HCT116 (cell line): ENCODE measurements around the gene APAF1. TPM values are rescaled to one million over a fixed set of nuclear protein-coding genes. Genes with fewer than 3 reads are reported as not detected.

ENCODE experiments used
- ATAC-seq: fragments of 200-7000 bp; cut with Tn5 transposase; 2 replicates; pipeline ENCODE4 v1.9.1; 2020; ENCODE audit warnings: mild to moderate bottlenecking, moderate library complexity
- BruUV-seq: library from RNA; stranded (reverse); fragments of 400-500 nt; replicated peaks from 2 replicates; lab custom pipeline; 2021; lab: Mats Ljungman, UMichigan
- CTCF ChIA-PET: fragments of 300-600 bp; sonication (Branson Sonifier 250); formaldehyde crosslinking; loops from one replicate; lab custom pipeline; 2021; ENCODE audit warnings: antibody characterized with exemption; lab: Charles Lee
- POLR2A ChIA-PET: fragments of 300-600, 350-600 bp; sonication (Branson Sonifier 250); formaldehyde crosslinking; loops from one replicate; lab custom pipeline; 2021; ENCODE audit warnings: antibody characterized with exemption; lab: Charles Lee
- RAD21 ChIA-PET, 2 experiments: fragments of 300-600 bp; sonication (Branson Sonifier 250); formaldehyde crosslinking; loops; one replicate each; lab custom pipeline; 2023; ENCODE audit warnings: low total read pairs in 2 of 2; ENCODE audit not compliant: uncharacterized antibody in 2 of 2, unreplicated experiment in 2 of 2, low non-redundant PET in 1 of 2; lab: Charles Lee
- DNase-seq: peaks from one replicate; pipeline ENCODE4 v3.0.0-alpha.2; 2010; ENCODE audit warnings: low read depth, low spot score
- H2AFZ ChIP-seq: fragments of 200-600 bp; shearing (Covaris generic), sonication (generic); 2 replicates; pipeline ENCODE4 v1.6.1; 2017; ENCODE audit warnings: low read depth, mixed run types, mixed read lengths, antibody characterized with exemption, low read length; ENCODE audit not compliant: poor library complexity, severe bottlenecking
- H3K27ac ChIP-seq: 2 replicates; pipeline ENCODE4 v1.5.1; 2012; ENCODE audit warnings: low read depth, low read length
- H3K27me3 ChIP-seq: fragments of 200-600 bp; sonication (generic); 2 replicates; pipeline ENCODE4 v1.6.1; 2016; ENCODE audit warnings: mixed run types, low read length, mixed read lengths; ENCODE audit not compliant: insufficient read depth
- H3K36me3 ChIP-seq, 2 experiments: fragments of 200-500 bp in 1 of 2; fragments of 200-600 bp in 1 of 2; sonication (Bioruptor generic) in 1 of 2; sonication (generic) in 1 of 2; 2 replicates each; pipeline versions ENCODE4 v1.5.1 to v1.6.1; 2014 to 2016; ENCODE audit warnings: low read length in 2 of 2, inconsistent platforms in 1 of 2, mixed read lengths in 1 of 2, mixed run types in 1 of 2; ENCODE audit not compliant: insufficient read depth in 2 of 2, control insufficient read depth in 1 of 2
- H3K4me1 ChIP-seq, 2 experiments: fragments of 200-600 bp in 1 of 2; sonication (generic) in 1 of 2; 2 replicates each; pipeline versions ENCODE4 v1.5.1 to v1.6.1; 2012 to 2017; ENCODE audit warnings: low read length in 2 of 2, inconsistent platforms in 1 of 2, mild to moderate bottlenecking in 1 of 2, mixed read lengths in 1 of 2, mixed run types in 1 of 2, moderate library complexity in 1 of 2; ENCODE audit not compliant: insufficient read depth in 2 of 2, control insufficient read depth in 1 of 2
- H3K4me2 ChIP-seq: fragments of 200-600 bp; sonication (generic); 2 replicates; pipeline ENCODE4 v1.6.1; 2017; ENCODE audit warnings: mixed run types, low read length, mixed read lengths
- H3K4me3 ChIP-seq, 2 experiments: fragments of 200-600 bp in 1 of 2; sonication (generic) in 1 of 2; replicated peaks in 1 of 2; 2 replicates each; pipeline ENCODE4 v1.5.1; 2011 to 2016; ENCODE audit warnings: low read length in 2 of 2, control low read depth in 1 of 2, low read depth in 1 of 2, mild to moderate bottlenecking in 1 of 2, mixed read lengths in 1 of 2, mixed run types in 1 of 2
- H3K79me2 ChIP-seq: fragments of 200-600 bp; sonication (generic); 2 replicates; pipeline ENCODE4 v1.6.1; 2017; ENCODE audit warnings: mild to moderate bottlenecking, mixed run types, low read length, moderate library complexity, mixed read lengths; ENCODE audit not compliant: insufficient read depth
- H3K9ac ChIP-seq: fragments of 200-600 bp; sonication (generic); 2 replicates; pipeline ENCODE4 v1.6.1; 2016; ENCODE audit warnings: low read length, mixed read lengths
- H3K9me2 ChIP-seq: fragments of 200-600 bp; sonication (generic), shearing (Covaris generic); 2 replicates; pipeline ENCODE4 v1.6.1; 2017; ENCODE audit warnings: mixed run types, mild to moderate bottlenecking, moderate library complexity; ENCODE audit not compliant: insufficient read depth
- H3K9me3 ChIP-seq, 2 experiments: fragments of 200-500 bp in 1 of 2; fragments of 200-600 bp in 1 of 2; sonication (Bioruptor generic) in 1 of 2; sonication (generic) in 1 of 2; 2 replicates each; pipeline ENCODE4 v1.6.1; 2014 to 2017; ENCODE audit warnings: low read length in 2 of 2, mixed read lengths in 2 of 2, inconsistent platforms in 1 of 2, low read depth in 1 of 2, mild to moderate bottlenecking in 1 of 2, mixed run types in 1 of 2, moderate library complexity in 1 of 2; ENCODE audit not compliant: control insufficient read depth in 1 of 2, insufficient read depth in 1 of 2
- H4K20me1 ChIP-seq: fragments of 200-600 bp; sonication (generic), shearing (Covaris generic); 2 replicates; pipeline ENCODE4 v1.6.1; 2017; ENCODE audit warnings: mixed run types, mild to moderate bottlenecking, moderate library complexity; ENCODE audit not compliant: insufficient read depth
- CBX3 ChIP-seq: IDR thresholded peaks from 2 replicates; pipeline ENCODE4 v1.6.1; 2012; ENCODE audit warnings: low read depth
- EGR1 ChIP-seq: IDR thresholded peaks from 2 replicates; pipeline ENCODE4 v1.6.1; 2012; ENCODE audit warnings: low read depth
- ELF1 ChIP-seq: IDR thresholded peaks from 2 replicates; pipeline ENCODE4 v1.6.1; 2012; ENCODE audit warnings: low read depth, borderline replicate concordance
- EZH2 ChIP-seq: fragments of 200-600 bp; sonication (generic); IDR thresholded peaks from 2 replicates; pipeline ENCODE4 v1.6.1; 2017; ENCODE audit warnings: antibody characterized with exemption, mixed run types
- EZH2phosphoT487 ChIP-seq: fragments of 200-600 bp; IDR thresholded peaks from 2 replicates; pipeline ENCODE4 v1.6.1; 2018; ENCODE audit warnings: antibody characterized with exemption, borderline replicate concordance
- JUND ChIP-seq: IDR thresholded peaks from 2 replicates; pipeline ENCODE4 v1.6.1; 2012
- POLR2A ChIP-seq: IDR thresholded peaks from 2 replicates; pipeline ENCODE4 v1.7.0; 2011; ENCODE audit warnings: borderline replicate concordance; ENCODE audit not compliant: insufficient read depth, insufficient read length; ENCODE audit errors: extremely low read depth
- POLR2AphosphoS5 ChIP-seq: IDR thresholded peaks from 2 replicates; pipeline ENCODE4 v1.6.1; 2011; ENCODE audit warnings: mild to moderate bottlenecking, low read depth, low read length, moderate library complexity
- SIN3A ChIP-seq: IDR thresholded peaks from 2 replicates; pipeline ENCODE4 v1.6.1; 2012; ENCODE audit warnings: low read depth
- SP1 ChIP-seq: IDR thresholded peaks from 2 replicates; pipeline ENCODE4 v1.6.1; 2012; ENCODE audit warnings: low read depth
- SRF ChIP-seq: IDR thresholded peaks from 2 replicates; pipeline ENCODE4 v1.6.1; 2012; ENCODE audit warnings: low read depth
- TCF7L2 ChIP-seq: IDR thresholded peaks from 2 replicates; pipeline ENCODE4 v1.7.0; 2011; ENCODE audit warnings: borderline replicate concordance, inconsistent platforms; ENCODE audit not compliant: insufficient read depth, insufficient read length; ENCODE audit errors: extremely low read depth
- YY1 ChIP-seq: IDR thresholded peaks from 2 replicates; pipeline ENCODE4 v1.6.1; 2011; ENCODE audit warnings: low read length, low read depth, moderate library complexity, mild to moderate bottlenecking; ENCODE audit not compliant: insufficient replicate concordance; ENCODE audit errors: extremely low read depth
- ZNF274 ChIP-seq: fragments of 200-500 bp; sonication (Bioruptor generic); IDR thresholded peaks from 2 replicates; pipeline ENCODE4 v1.6.1; 2014; ENCODE audit warnings: mild to moderate bottlenecking, low read depth, low read length, inconsistent platforms
- intact Hi-C: fragments of 100-400 bp; cut with micrococcal nuclease; formaldehyde crosslinking; loops from 2 replicates; pipeline ENCODE4 v1.10.0; 2022
- total RNA-seq: library from RNA; stranded (reverse); gene quantifications from one replicate; pipeline ENCODE4 v1.2.1, GENCODE V29; 2021; ENCODE audit not compliant: unreplicated experiment
- TF ChIP-seq, protein P1 (sequence below): IDR thresholded peaks from 2 replicates; pipeline ENCODE4 v1.6.1; 2012; ENCODE audit warnings: low read depth
- TF ChIP-seq, protein P2 (sequence below): IDR thresholded peaks from 2 replicates; pipeline ENCODE4 v1.6.1; 2012
- TF ChIP-seq, protein P3 (sequence below): IDR thresholded peaks from 2 replicates; pipeline ENCODE4 v1.6.1; 2011; ENCODE audit warnings: mild to moderate bottlenecking, low read length, moderate library complexity; ENCODE audit not compliant: insufficient replicate concordance; ENCODE audit errors: extremely low read depth
- TF ChIP-seq, protein P4 (sequence below), 3 experiments: fragments of 200-600 bp in 1 of 3; sonication (generic) in 1 of 3; IDR thresholded peaks in 2 of 3; conservative IDR thresholded peaks in 1 of 3; 2 replicates each; pipeline ENCODE4 v1.5.1; 2012 to 2017; ENCODE audit warnings: low read depth in 2 of 3, low read length in 2 of 3, antibody characterized with exemption in 1 of 3, borderline replicate concordance in 1 of 3, control low read depth in 1 of 3, mild to moderate bottlenecking in 1 of 3, mixed read lengths in 1 of 3, mixed run types in 1 of 3, moderate library complexity in 1 of 3; ENCODE audit not compliant: insufficient read depth in 1 of 3
- TF ChIP-seq, protein P5 (sequence below): IDR thresholded peaks from 2 replicates; pipeline ENCODE4 v1.6.1; 2012

APAF1 gene
- total RNA-seq, 1 experiment from 2014 or later = 13.9 TPM

DNA sequence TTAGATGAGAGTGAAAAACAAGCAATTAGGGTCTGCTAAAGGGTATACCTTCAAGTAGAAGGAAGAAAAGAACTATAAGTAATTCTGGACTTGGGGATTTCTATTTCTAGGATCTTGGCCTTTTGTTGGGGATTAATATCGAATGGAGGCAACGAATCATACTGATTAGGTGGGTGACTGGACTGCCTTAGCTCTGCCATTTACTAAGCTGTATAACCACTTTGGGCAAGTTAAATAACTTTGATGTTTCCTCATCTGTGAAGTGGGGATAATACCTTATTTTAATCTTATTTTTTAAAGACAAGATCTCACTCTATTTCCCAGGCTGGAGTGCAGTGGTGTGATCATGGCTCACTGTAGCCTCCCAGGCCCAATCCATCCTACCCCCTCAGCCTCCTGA, 7.1 kb upstream of the APAF1 start:
- Histone ChIP-seq H3K27me3 (no peaks in the 10 kb centered on the region), H3K36me3 (no peaks in the 10 kb centered on the region; a peak in 1 of 4 replicates)
- TF ChIP-seq, protein P1, sequence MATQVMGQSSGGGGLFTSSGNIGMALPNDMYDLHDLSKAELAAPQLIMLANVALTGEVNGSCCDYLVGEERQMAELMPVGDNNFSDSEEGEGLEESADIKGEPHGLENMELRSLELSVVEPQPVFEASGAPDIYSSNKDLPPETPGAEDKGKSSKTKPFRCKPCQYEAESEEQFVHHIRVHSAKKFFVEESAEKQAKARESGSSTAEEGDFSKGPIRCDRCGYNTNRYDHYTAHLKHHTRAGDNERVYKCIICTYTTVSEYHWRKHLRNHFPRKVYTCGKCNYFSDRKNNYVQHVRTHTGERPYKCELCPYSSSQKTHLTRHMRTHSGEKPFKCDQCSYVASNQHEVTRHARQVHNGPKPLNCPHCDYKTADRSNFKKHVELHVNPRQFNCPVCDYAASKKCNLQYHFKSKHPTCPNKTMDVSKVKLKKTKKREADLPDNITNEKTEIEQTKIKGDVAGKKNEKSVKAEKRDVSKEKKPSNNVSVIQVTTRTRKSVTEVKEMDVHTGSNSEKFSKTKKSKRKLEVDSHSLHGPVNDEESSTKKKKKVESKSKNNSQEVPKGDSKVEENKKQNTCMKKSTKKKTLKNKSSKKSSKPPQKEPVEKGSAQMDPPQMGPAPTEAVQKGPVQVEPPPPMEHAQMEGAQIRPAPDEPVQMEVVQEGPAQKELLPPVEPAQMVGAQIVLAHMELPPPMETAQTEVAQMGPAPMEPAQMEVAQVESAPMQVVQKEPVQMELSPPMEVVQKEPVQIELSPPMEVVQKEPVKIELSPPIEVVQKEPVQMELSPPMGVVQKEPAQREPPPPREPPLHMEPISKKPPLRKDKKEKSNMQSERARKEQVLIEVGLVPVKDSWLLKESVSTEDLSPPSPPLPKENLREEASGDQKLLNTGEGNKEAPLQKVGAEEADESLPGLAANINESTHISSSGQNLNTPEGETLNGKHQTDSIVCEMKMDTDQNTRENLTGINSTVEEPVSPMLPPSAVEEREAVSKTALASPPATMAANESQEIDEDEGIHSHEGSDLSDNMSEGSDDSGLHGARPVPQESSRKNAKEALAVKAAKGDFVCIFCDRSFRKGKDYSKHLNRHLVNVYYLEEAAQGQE = no peak
- TF ChIP-seq, protein P2, sequence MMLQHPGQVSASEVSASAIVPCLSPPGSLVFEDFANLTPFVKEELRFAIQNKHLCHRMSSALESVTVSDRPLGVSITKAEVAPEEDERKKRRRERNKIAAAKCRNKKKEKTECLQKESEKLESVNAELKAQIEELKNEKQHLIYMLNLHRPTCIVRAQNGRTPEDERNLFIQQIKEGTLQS = no peak
- TF ChIP-seq, protein P3, sequence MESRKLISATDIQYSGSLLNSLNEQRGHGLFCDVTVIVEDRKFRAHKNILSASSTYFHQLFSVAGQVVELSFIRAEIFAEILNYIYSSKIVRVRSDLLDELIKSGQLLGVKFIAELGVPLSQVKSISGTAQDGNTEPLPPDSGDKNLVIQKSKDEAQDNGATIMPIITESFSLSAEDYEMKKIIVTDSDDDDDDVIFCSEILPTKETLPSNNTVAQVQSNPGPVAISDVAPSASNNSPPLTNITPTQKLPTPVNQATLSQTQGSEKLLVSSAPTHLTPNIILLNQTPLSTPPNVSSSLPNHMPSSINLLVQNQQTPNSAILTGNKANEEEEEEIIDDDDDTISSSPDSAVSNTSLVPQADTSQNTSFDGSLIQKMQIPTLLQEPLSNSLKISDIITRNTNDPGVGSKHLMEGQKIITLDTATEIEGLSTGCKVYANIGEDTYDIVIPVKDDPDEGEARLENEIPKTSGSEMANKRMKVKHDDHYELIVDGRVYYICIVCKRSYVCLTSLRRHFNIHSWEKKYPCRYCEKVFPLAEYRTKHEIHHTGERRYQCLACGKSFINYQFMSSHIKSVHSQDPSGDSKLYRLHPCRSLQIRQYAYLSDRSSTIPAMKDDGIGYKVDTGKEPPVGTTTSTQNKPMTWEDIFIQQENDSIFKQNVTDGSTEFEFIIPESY = no peak
- TF ChIP-seq EZH2 (no peak), POLR2AphosphoS5 (no peak), SRF (no peak), TCF7L2 (no peak), YY1 (no peak), EZH2phosphoT487 (no peak), CBX3 (no peak), SIN3A (no peak), ZNF274 (no peak), ELF1 (no peak), SP1 (no peak), EGR1 (no peak), JUND (no peak), POLR2A (no peak)
- TF ChIP-seq, protein P4, sequence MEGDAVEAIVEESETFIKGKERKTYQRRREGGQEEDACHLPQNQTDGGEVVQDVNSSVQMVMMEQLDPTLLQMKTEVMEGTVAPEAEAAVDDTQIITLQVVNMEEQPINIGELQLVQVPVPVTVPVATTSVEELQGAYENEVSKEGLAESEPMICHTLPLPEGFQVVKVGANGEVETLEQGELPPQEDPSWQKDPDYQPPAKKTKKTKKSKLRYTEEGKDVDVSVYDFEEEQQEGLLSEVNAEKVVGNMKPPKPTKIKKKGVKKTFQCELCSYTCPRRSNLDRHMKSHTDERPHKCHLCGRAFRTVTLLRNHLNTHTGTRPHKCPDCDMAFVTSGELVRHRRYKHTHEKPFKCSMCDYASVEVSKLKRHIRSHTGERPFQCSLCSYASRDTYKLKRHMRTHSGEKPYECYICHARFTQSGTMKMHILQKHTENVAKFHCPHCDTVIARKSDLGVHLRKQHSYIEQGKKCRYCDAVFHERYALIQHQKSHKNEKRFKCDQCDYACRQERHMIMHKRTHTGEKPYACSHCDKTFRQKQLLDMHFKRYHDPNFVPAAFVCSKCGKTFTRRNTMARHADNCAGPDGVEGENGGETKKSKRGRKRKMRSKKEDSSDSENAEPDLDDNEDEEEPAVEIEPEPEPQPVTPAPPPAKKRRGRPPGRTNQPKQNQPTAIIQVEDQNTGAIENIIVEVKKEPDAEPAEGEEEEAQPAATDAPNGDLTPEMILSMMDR (IDR thresholded peaks at IDR 0.05 in 2 of 3, conservative IDR thresholded peaks at IDR 0.05 in 1 of 3; ENCODE audit: borderline replicate concordance in 1 of 3, insufficient read depth in 1 of 3, low read depth in 2 of 3, low read length in 2 of 3) = no peak
- TF ChIP-seq, protein P5, sequence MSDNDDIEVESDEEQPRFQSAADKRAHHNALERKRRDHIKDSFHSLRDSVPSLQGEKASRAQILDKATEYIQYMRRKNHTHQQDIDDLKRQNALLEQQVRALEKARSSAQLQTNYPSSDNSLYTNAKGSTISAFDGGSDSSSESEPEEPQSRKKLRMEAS = no peak
- TF ChIP-seq, all 23 proteins: peak for 0
- Histone ChIP-seq H3K79me2 (peaks cover 14% of the 10 kb centered on the region), H4K20me1 (no peaks in the 10 kb centered on the region), H3K27ac (no peak overlapping the region), H3K4me1 (peaks cover 19 to 21% of the 10 kb centered on the region in 2 experiments), H2AFZ (no peak overlapping the region), H3K9me2 (no peaks in the 10 kb centered on the region), H3K9ac (no peak overlapping the region), H3K4me3 (no peak overlapping the region), H3K9me3 (no peaks in the 10 kb centered on the region), H3K4me2 (no peak overlapping the region)
- no TSS peak for BruUV-seq
- DNase-seq = no peak
- ChIA-PET POLR2A (no interaction called here), RAD21 (no interaction called here), CTCF (interaction anchor here (1.4 kb wide), 1 partner anchor 71 kb away, joined by 4 read pairs; no protein-coding TSS in a partner anchor)
- intact Hi-C loops = no loop called here
- ATAC-seq = no peak
